GM12878 (cell line): ENCODE measurements around the gene SETDB1. TPM values are rescaled to one million over a fixed set of nuclear protein-coding genes. Genes with fewer than 3 reads are reported as not detected.

Experiments used
- ATAC-seq: fragments of 200-7000 bp; cut with Tn5 transposase; 3 replicates; pipeline ENCODE4 v1.9.1; 2020; ENCODE audit warnings: mild to moderate bottlenecking, moderate library complexity
- BruUV-seq: library from RNA; stranded (reverse); fragments of 400-500 nt; replicated peaks from 2 replicates; lab custom pipeline; 2021; lab: Mats Ljungman, UMichigan
- CTCF ChIA-PET: fragments of 300-600 bp; sonication (Branson Sonifier 250); formaldehyde crosslinking; extraction: SDS; loops from one replicate; lab custom pipeline; 2021; ENCODE audit warnings: inconsistent platforms; lab: Yijun Ruan, JAX
- POLR2A ChIA-PET: fragments of 350-600 bp; formaldehyde crosslinking; extraction: SDS; loops from one replicate; lab custom pipeline; 2021; ENCODE audit warnings: inconsistent platforms; lab: Charles Lee
- RAD21 ChIA-PET: fragments of 300-600 bp; sonication (Branson Sonifier 250); formaldehyde crosslinking; loops from one replicate; lab custom pipeline; 2023; ENCODE audit warnings: antibody characterized with exemption; ENCODE audit not compliant: unreplicated experiment; lab: Charles Lee
- SMC1A ChIA-PET: fragments of 300-600 bp; sonication (Branson Sonifier 250); formaldehyde crosslinking; loops from one replicate; lab custom pipeline; 2023; ENCODE audit not compliant: unreplicated experiment, uncharacterized antibody; lab: Charles Lee
- DNase-seq: peaks from one replicate; pipeline ENCODE4 v3.0.0-alpha.2; 2011; ENCODE audit warnings: low read depth, low spot score
- FAIRE-seq: peaks from 3 replicates; lab custom pipeline; 2011; peaks lifted over from hg19 to GRCh38; lab: Jason Lieb, UNC
- H2AFZ ChIP-seq: 2 replicates; pipeline ENCODE4 v1.6.0; 2011; ENCODE audit warnings: low read depth, low read length, control low read depth; ENCODE audit not compliant: control insufficient read depth
- H3K27ac ChIP-seq: 2 replicates; pipeline ENCODE4 v1.5.1; 2011; ENCODE audit warnings: control low read depth; ENCODE audit not compliant: control insufficient read depth, insufficient read depth
- H3K27me3 ChIP-seq, 2 experiments: replicated peaks in 1 of 2; 2 replicates each; pipeline versions ENCODE4 v1.6.0 to v1.6.1; 2011; ENCODE audit warnings: low read length in 1 of 2; ENCODE audit not compliant: control insufficient read depth in 2 of 2, insufficient read depth in 2 of 2
- H3K36me3 ChIP-seq, 2 experiments: 2 replicates each; pipeline ENCODE4 v1.5.1; 2011; ENCODE audit warnings: low read length in 1 of 2; ENCODE audit not compliant: control insufficient read depth in 2 of 2, insufficient read depth in 2 of 2
- H3K4me1 ChIP-seq: 2 replicates; pipeline ENCODE4 v1.6.1; 2011; ENCODE audit warnings: mild to moderate bottlenecking, low read length, moderate library complexity, mixed read lengths; ENCODE audit not compliant: control insufficient read depth, insufficient read depth
- H3K4me2 ChIP-seq: 2 replicates; pipeline ENCODE4 v1.6.0; 2011; ENCODE audit warnings: control low read depth; ENCODE audit not compliant: control insufficient read depth, insufficient read depth
- H3K4me3 ChIP-seq: fragments of 200-600 bp; sonication (generic); 2 replicates; pipeline ENCODE4 v1.5.1; 2016
- H3K79me2 ChIP-seq: 2 replicates; pipeline ENCODE4 v1.6.0; 2011; ENCODE audit warnings: low read length; ENCODE audit not compliant: control insufficient read depth, insufficient read depth
- H3K9ac ChIP-seq: 2 replicates; pipeline ENCODE4 v1.8.0; 2011; ENCODE audit warnings: low read length, control low read depth, mixed read lengths; ENCODE audit not compliant: control insufficient read depth, insufficient read depth
- H3K9me3 ChIP-seq: replicated peaks from 3 replicates; pipeline ENCODE4 v1.5.1; 2011; ENCODE audit warnings: mild to moderate bottlenecking, low read length; ENCODE audit not compliant: control insufficient read depth, insufficient read depth
- H4K20me1 ChIP-seq: 2 replicates; pipeline ENCODE4 v1.6.0; 2011; ENCODE audit not compliant: control insufficient read depth, insufficient read depth
- ATF2 ChIP-seq: IDR thresholded peaks from 2 replicates; pipeline ENCODE4 v1.6.1; 2012; ENCODE audit warnings: low read length, inconsistent platforms
- BHLHE40 ChIP-seq, 2 experiments: fragments of 450-650 bp in 1 of 2; IDR thresholded peaks; 2 replicates each; pipeline ENCODE4 v1.6.1; 2011 to 2017; ENCODE audit warnings: low read depth in 2 of 2, borderline replicate concordance in 1 of 2, improper control_type of control experiment in 1 of 2, low read length in 1 of 2, mild to moderate bottlenecking in 1 of 2
- BRCA1 ChIP-seq: IDR thresholded peaks from 2 replicates; pipeline ENCODE4 v1.6.1; 2011; ENCODE audit warnings: low read depth, low read length, improper control_type of control experiment
- CBX3 ChIP-seq: fragments of 200-600 bp; sonication (generic); IDR thresholded peaks from 2 replicates; pipeline ENCODE4 v1.6.1; 2016; ENCODE audit warnings: low read depth, borderline replicate concordance
- CHD2 ChIP-seq: IDR thresholded peaks from 2 replicates; pipeline ENCODE4 v1.6.1; 2011; ENCODE audit warnings: low read depth, low read length, improper control_type of control experiment, borderline replicate concordance
- GATAD2B ChIP-seq: fragments of 450-650 bp; conservative IDR thresholded peaks from 2 replicates; pipeline ENCODE4 v1.6.1; 2017; ENCODE audit warnings: low read depth, mild to moderate bottlenecking, moderate library complexity
- IKZF1 ChIP-seq: fragments of 450-650 bp; conservative IDR thresholded peaks from 2 replicates; pipeline ENCODE4 v1.6.1; 2017; ENCODE audit warnings: antibody characterized with exemption, mild to moderate bottlenecking
- MEF2B ChIP-seq: fragments of 450-650 bp; IDR thresholded peaks from 2 replicates; pipeline ENCODE4 v1.6.1; 2018; ENCODE audit warnings: mild to moderate bottlenecking, moderate library complexity; ENCODE audit not compliant: partially characterized antibody, poor library complexity, severe bottlenecking
- MYB ChIP-seq: fragments of 150-350 bp; IDR thresholded peaks from 2 replicates; pipeline ENCODE4 v1.6.1; 2014; ENCODE audit warnings: mild to moderate bottlenecking, low read depth, low read length, borderline replicate concordance
- POLR2A ChIP-seq: IDR thresholded peaks from 2 replicates; pipeline ENCODE4 v1.6.1; 2011; ENCODE audit warnings: low read depth, mild to moderate bottlenecking, low read length
- POLR2AphosphoS2 ChIP-seq: IDR thresholded peaks from 2 replicates; pipeline ENCODE4 v1.6.1; 2011; ENCODE audit warnings: low read depth, mild to moderate bottlenecking, low read length, improper control_type of control experiment, moderate library complexity
- POLR2AphosphoS5 ChIP-seq: IDR thresholded peaks from 2 replicates; pipeline ENCODE4 v1.6.1; 2011; ENCODE audit warnings: mild to moderate bottlenecking, low read length, inconsistent platforms
- RAD21 ChIP-seq: IDR thresholded peaks from 2 replicates; pipeline ENCODE4 v1.6.1; 2011; ENCODE audit warnings: mild to moderate bottlenecking, low read depth, low read length, moderate library complexity; ENCODE audit not compliant: insufficient read depth
- RB1 ChIP-seq: fragments of 450-650 bp; formaldehyde crosslinking; IDR thresholded peaks from 2 replicates; pipeline ENCODE4 v1.6.1; 2017; ENCODE audit warnings: mild to moderate bottlenecking, borderline replicate concordance
- RFX5 ChIP-seq: IDR thresholded peaks from 2 replicates; pipeline ENCODE4 v1.6.1; 2011; ENCODE audit warnings: low read depth, low read length, improper control_type of control experiment
- SP1 ChIP-seq: IDR thresholded peaks from one replicate; pipeline ENCODE4 v1.6.1; 2011; ENCODE audit warnings: low read depth, low read length
- TAF1 ChIP-seq: IDR thresholded peaks from 2 replicates; pipeline ENCODE4 v1.6.1; 2011; ENCODE audit warnings: mild to moderate bottlenecking, low read depth, low read length, borderline replicate concordance
- WGBS: methylation state at CpG from one replicate; pipeline ENCODE4 v1.1.6; 2016; ENCODE audit warnings: low lambda C conversion rate; ENCODE audit not compliant: insufficient replicate concordance, insufficient coverage; ENCODE audit errors: missing lambda C conversion rate; 5-methylcytosine and 5-hydroxymethylcytosine counted together
- in situ Hi-C: fragments of 300-500 bp; cut with MboI; formaldehyde crosslinking; loops from 9 replicates; pipeline ENCODE4 v1.14.3; 2018; ENCODE audit warnings: mixed read lengths
- intact Hi-C: fragments of 100-400 bp; cut with micrococcal nuclease; formaldehyde crosslinking; loops from one replicate; pipeline ENCODE4 v1.14.2; 2022; ENCODE audit not compliant: unreplicated experiment
- polyA plus RNA-seq, 11 experiments: library from polyadenylated mRNA; depleted of rRNA in 4 of 11; unstranded in 6 of 11; stranded (reverse) in 5 of 11; fragments of >200 nt; fragmentation: Nextera tagmentation in 4 of 11; fragmentation: Illumina TruSeq in 1 of 11; extraction: Ambion mirVana in 4 of 11; extraction: Trizol in 1 of 11; gene quantifications; 1 replicate in 1 of 11; 2 replicates in 10 of 11; pipeline versions ENCODE4 v1.2.1 to v1.2.3, GENCODE V29; 2011 to 2016; ENCODE audit warnings: inconsistent platforms in 2 of 11, missing spikeins in 2 of 11, low read depth in 1 of 11
- total RNA-seq, 4 experiments: library from RNA; depleted of rRNA in 3 of 4; stranded (reverse); fragments of >200 nt in 3 of 4; fragmentation: Illumina TruSeq in 1 of 4; extraction: Trizol in 1 of 4; gene quantifications; 2 replicates each; pipeline versions ENCODE4 v1.2.1 to v1.2.3, GENCODE V29; 2013 to 2021

The SETDB1 gene
- total and polyA plus RNA-seq, 10 of the 15 experiments (the other 5 are each of a cell fraction or from before 2014, with no cell fraction given): 14.3 to 56.7 (median 35.7) TPM

DNA sequence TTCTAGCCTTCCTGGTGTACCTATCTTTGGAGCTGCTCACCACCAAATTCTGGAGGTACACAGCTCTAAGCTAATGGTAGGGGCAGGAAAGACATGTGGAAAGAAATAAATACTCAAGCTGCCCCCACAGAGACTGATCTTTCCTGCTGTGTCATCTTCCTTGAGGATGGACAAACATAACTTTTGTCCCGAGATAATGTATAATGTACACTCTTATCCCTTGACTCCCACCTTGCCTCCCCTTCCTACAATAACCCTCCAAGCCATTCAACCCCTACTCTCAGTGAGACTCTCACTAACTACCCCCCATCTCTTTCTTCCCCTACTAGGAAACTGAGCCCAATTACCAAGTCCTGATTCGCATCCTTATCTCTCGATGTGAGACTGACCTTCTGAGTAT is 68.1 kb downstream of the SETDB1 start:
- ChIA-PET RAD21 (interaction anchor here (0.6 to 2.6 kb wide), 3 partner anchors 13 to 434 kb away, joined by 4 to 19 read pairs (median 4); partner anchors contain the start of gene ANXA9), SMC1A (interaction anchor here (0.8 to 4.5 kb wide), 3 partner anchors 12 to 39 kb away, joined by 4 to 34 read pairs (median 7); partner anchors contain the start of genes CERS2 and MINDY1), POLR2A (no interaction called here), CTCF (interaction anchor here (0.6 to 16.2 kb wide), 13 partner anchors 8 to 737 kb away, joined by 3 to 252 read pairs (median 3); partner anchors contain the start of genes ANXA9, CA14, CERS2 and ENSA)
- Histone ChIP-seq H3K9ac (no peak overlapping the region), H2AFZ (no peak overlapping the region), H3K4me1 (no peaks in the 10 kb centered on the region), H3K79me2 (no peaks in the 10 kb centered on the region), H3K27ac (no peak overlapping the region), H3K27me3 (no peaks in the 10 kb centered on the region), H4K20me1 (no peaks in the 10 kb centered on the region), H3K9me3 (no peaks in the 10 kb centered on the region), H3K4me2 (no peak overlapping the region), H3K36me3 (no peaks in the 10 kb centered on the region), H3K4me3 (no peak overlapping the region)
- ATAC-seq: no peak
- WGBS: 87% methylated on average over 3 of the region's 3 CpGs
- in situ Hi-C loops (no loop called here), intact Hi-C loops (loop anchor here (10.0 kb wide), 1 partner anchor 739 kb away; the partner anchor contains the start of gene CA14)
- DNase-seq: no peak
- TF ChIP-seq MYB (no peak), BHLHE40 (IDR thresholded peaks at IDR 0.05; ENCODE audit: borderline replicate concordance in 1 of 2, low read depth in 2 of 2, low read length in 1 of 2) (no peak), BRCA1 (no peak), RFX5 (no peak), RB1 (no peak), SP1 (no peak), CBX3 (no peak), IKZF1 (no peak), CHD2 (no peak), TAF1 (no peak), POLR2AphosphoS2 (no peak), MEF2B (no peak), ATF2 (no peak), POLR2A (no peak), GATAD2B (no peak), POLR2AphosphoS5 (no peak), RAD21 (no peak)
- no TSS peak for BruUV-seq
- FAIRE-seq: no peak
